HG02798 (cell line): ENCODE data around the gene ZFYVE26.
A peak's percentile ranks its signal among the peaks of the same experiment; 100 is the strongest.
"Not testable (repeated sequence)": the region's sequence is repeated elsewhere in the genome, so short reads cannot be mapped to it uniquely, and the experiment has no call there.

Experiments
- ATAC-seq: cut with Tn5 transposase; IDR thresholded peaks from one replicate; pipeline ENCODE4 v1.9.1; 2021; ENCODE audit warnings: mild to moderate bottlenecking; ENCODE audit not compliant: unreplicated experiment, poor library complexity

The ZFYVE26 gene

GRCh38 chr14:67718265-67718664 is 98.1 kb downstream of the ZFYVE26 start:
- ATAC-seq: no peak

GRCh38 chr14:67717048-67717447 is 99.3 kb downstream of the ZFYVE26 start:
- ATAC-seq: no peak

DNA sequence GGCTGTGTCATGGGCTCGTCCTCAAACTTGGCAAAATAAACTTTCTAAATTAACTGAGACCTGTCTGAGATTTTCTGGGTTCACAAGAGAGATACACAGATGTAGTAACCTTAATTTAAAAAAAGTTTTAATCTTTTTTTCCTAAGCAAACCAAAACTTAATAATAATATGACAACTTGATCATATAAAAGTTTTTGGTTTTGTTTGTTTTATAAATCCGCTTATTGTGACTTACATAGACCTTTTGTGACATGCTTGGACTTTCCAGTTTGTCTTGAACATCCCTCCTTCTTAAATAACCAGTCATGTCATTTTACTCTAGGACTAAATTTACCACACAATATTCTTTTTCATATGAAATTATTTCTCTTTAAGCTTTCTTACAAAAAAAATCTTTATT is 106.2 kb downstream of the ZFYVE26 start:
- no peak for ATAC-seq

DNA sequence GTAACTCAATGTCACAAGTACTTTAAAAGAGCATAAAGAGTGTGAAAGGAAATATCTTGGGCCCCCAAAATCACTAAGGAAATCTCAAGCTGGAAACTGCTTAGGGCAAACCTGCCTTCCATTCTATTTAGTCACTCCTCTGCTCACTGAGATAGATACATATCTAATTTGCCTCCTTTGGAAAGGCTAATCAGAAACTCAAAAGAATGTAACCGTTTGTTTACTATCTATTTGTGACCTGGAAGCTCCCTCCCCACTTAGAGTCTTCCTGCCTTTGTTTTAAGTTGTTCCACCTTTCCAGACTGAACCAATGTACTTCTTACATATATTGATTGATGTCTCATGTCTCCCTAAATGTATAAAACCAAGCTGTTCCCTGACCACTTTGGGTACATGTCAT is 106.6 kb downstream of the ZFYVE26 start:
- not testable (repeated sequence) for ATAC-seq

- not testable (repeated sequence) for ATAC-seq
Measured at GRCh38 chr14:67709346-67709745, 107.0 kb downstream of the ZFYVE26 start.

- ATAC-seq: no peak
Measured at GRCh38 chr14:67705211-67705610, 111.2 kb downstream of the ZFYVE26 start.

- peak; percentile 43 for ATAC-seq
Measured at GRCh38 chr14:67704484-67705089, 111.8 kb downstream of the ZFYVE26 start.

GRCh38 chr14:67703997-67704396 is 112.4 kb downstream of the ZFYVE26 start:
- no peak for ATAC-seq

- not testable (repeated sequence) for ATAC-seq
Measured at GRCh38 chr14:67701492-67701891, 114.9 kb downstream of the ZFYVE26 start, which contains the start of gene RDH12. Gene RDH12, plus strand, starts transcription at chr14:67701886. Its CDS starts 20,757 bp downstream, at chr14:67722643.

DNA sequence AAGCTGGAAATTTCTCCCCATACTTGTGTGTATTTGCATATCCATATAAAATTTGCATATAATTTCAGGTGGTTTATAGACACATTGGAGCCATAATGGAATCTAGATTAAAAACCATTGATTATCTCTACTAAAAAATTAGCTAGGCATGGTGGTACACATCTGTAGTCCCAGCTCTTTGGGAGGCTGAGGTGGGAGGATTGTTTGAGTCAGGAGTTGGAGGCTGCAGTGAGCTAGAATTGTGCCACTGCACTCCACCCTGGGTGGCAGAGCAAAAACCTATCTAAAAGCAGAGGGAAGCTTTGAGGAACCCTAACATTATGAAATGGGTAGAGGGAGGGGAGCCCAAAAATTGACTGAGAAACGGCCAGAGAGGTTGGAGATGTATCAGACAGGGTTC is 118.2 kb downstream of the ZFYVE26 start:
- no peak for ATAC-seq

DNA sequence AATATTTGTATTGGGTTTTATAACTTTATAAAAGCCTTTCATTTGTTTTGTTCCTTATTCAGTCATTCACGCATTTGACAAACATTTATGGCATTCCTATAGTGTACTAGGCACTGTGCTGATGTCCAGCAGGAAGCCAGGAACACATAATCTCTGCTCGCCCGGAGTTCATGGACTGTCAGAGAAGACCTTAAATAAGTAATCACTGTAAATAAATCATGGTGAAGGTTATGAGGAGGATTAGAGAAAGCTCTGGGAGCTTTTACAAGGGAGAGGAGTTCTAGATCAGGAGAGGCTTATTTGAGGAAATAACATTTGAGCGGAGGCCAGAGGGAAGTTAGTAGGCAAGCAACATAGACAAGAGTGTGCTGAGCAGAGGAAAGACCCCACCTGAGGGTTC is 119.4 kb downstream of the ZFYVE26 start:
- ATAC-seq: no peak
